CD14-positive monocyte (primary cell): ENCODE results near the gene PXMP4. TPM values are rescaled to one million over a fixed set of nuclear protein-coding genes. Genes with fewer than 3 reads are reported as not detected.
A peak's percentile ranks its signal among the peaks of the same experiment; 100 is the strongest.

Experiments
- DNase-seq, 3 donors: peaks; one replicate each; pipeline ENCODE4 v3.0.0-alpha.2; 2011 to 2022
- H2AFZ ChIP-seq: 2 replicates; pipeline ENCODE4 v1.6.0; 2012; ENCODE audit warnings: mild to moderate bottlenecking, low read depth, low read length, inconsistent platforms; ENCODE audit not compliant: insufficient read depth, poor library complexity, severe bottlenecking
- H3K27ac ChIP-seq, 2 donors: 1 replicate in 1 of 2; 2 replicates in 1 of 2; pipeline ENCODE4 v1.5.1; 2012 to 2013; ENCODE audit warnings: low read length in 2 of 2, control low read depth in 1 of 2, inconsistent platforms in 1 of 2, low read depth in 1 of 2, mild to moderate bottlenecking in 1 of 2
- H3K27me3 ChIP-seq, 2 donors: one replicate each; pipeline versions ENCODE4 v1.6.0 to v1.6.1; 2011 to 2013; ENCODE audit warnings: low read length in 2 of 2; ENCODE audit not compliant: control insufficient read depth in 2 of 2, insufficient read depth in 2 of 2
- H3K36me3 ChIP-seq, 2 donors: replicated peaks in 1 of 2; 1 replicate in 1 of 2; 2 replicates in 1 of 2; pipeline versions ENCODE4 v1.5.1 to v1.6.1; 2012 to 2013; ENCODE audit warnings: low read length in 2 of 2, control low read depth in 1 of 2, inconsistent platforms in 1 of 2, mild to moderate bottlenecking in 1 of 2; ENCODE audit not compliant: insufficient read depth in 2 of 2, control insufficient read depth in 1 of 2
- H3K4me1 ChIP-seq, 2 donors: 1 replicate in 1 of 2; 2 replicates in 1 of 2; pipeline versions ENCODE4 v1.5.1 to v1.6.1; 2012 to 2013; ENCODE audit warnings: low read length in 2 of 2, control low read depth in 1 of 2, inconsistent platforms in 1 of 2, mild to moderate bottlenecking in 1 of 2, moderate library complexity in 1 of 2; ENCODE audit not compliant: insufficient read depth in 2 of 2, control insufficient read depth in 1 of 2
- H3K4me2 ChIP-seq: replicated peaks from 2 replicates; pipeline ENCODE3; 2012; ENCODE audit warnings: low read length, moderate library complexity, mild to moderate bottlenecking; ENCODE audit not compliant: poor library complexity, severe bottlenecking; ENCODE audit errors: extremely low read depth
- H3K4me3 ChIP-seq, 3 experiments: fragments of 200-600 bp in 1 of 3; sonication (generic) in 1 of 3; replicated peaks in 1 of 3; 1 replicate in 2 of 3; 2 replicates in 1 of 3; pipeline ENCODE4 v1.5.1; 2011 to 2013; ENCODE audit warnings: low read length in 3 of 3, mild to moderate bottlenecking in 3 of 3, control low read depth in 2 of 3, low read depth in 2 of 3, inconsistent platforms in 1 of 3, moderate library complexity in 1 of 3
- H3K79me2 ChIP-seq: 2 replicates; pipeline ENCODE4 v1.6.0; 2012; ENCODE audit warnings: mild to moderate bottlenecking, control low read depth, inconsistent platforms, low read length, moderate library complexity; ENCODE audit not compliant: insufficient read depth
- H3K9ac ChIP-seq: 2 replicates; pipeline ENCODE4 v1.6.0; 2017; ENCODE audit warnings: low read length, mild to moderate bottlenecking; ENCODE audit not compliant: insufficient read depth, poor library complexity, severe bottlenecking
- H3K9me3 ChIP-seq, 2 donors: replicated peaks in 1 of 2; 1 replicate in 1 of 2; 2 replicates in 1 of 2; pipeline versions ENCODE4 v1.5.1 to v1.6.1; 2012 to 2013; ENCODE audit warnings: low read length in 2 of 2, control low read depth in 1 of 2; ENCODE audit not compliant: control insufficient read depth in 1 of 2, insufficient read depth in 1 of 2
- H4K20me1 ChIP-seq: 2 replicates; pipeline ENCODE4 v1.6.0; 2012; ENCODE audit warnings: mild to moderate bottlenecking, low read length, control low read depth, moderate library complexity; ENCODE audit not compliant: insufficient read depth
- H3K27ac Mint-ChIP-seq, 7 donors: one replicate each; pipeline ENCODE4 v1.8.0; 2020; ENCODE audit warnings: mild to moderate bottlenecking in 7 of 7, mixed read lengths in 7 of 7, moderate library complexity in 6 of 7, inconsistent platforms in 2 of 7
- H3K27me3 Mint-ChIP-seq, 3 donors: one replicate each; pipeline ENCODE4 v1.8.0; 2021 to 2022; ENCODE audit warnings: low read depth in 3 of 3, mild to moderate bottlenecking in 3 of 3, mixed read lengths in 3 of 3, moderate library complexity in 3 of 3, inconsistent platforms in 1 of 3
- H3K36me3 Mint-ChIP-seq, 2 donors: one replicate each; pipeline ENCODE4 v1.8.0; 2020; ENCODE audit warnings: mixed read lengths in 2 of 2, inconsistent platforms in 1 of 2, mild to moderate bottlenecking in 1 of 2
- H3K4me1 Mint-ChIP-seq: one replicate; pipeline ENCODE4 v1.8.0; 2020; ENCODE audit warnings: mild to moderate bottlenecking, mixed read lengths
- H3K4me3 Mint-ChIP-seq, 2 donors: one replicate each; pipeline ENCODE4 v1.8.0; 2020; ENCODE audit warnings: mild to moderate bottlenecking in 2 of 2, mixed read lengths in 2 of 2, moderate library complexity in 1 of 2
- H3K9me3 Mint-ChIP-seq, 7 donors: one replicate each; pipeline ENCODE4 v1.8.0; 2020 to 2022; ENCODE audit warnings: mixed read lengths in 7 of 7, mild to moderate bottlenecking in 6 of 7, moderate library complexity in 6 of 7, inconsistent platforms in 2 of 7
- CTCF ChIP-seq: fragments of 200-600 bp; IDR thresholded peaks from one replicate; pipeline ENCODE4 v1.8.0; 2022; ENCODE audit warnings: antibody characterized with exemption, mild to moderate bottlenecking
- WGBS: methylation state at CpG from one replicate; pipeline ENCODE4 v1.1.5; 2013; ENCODE audit warnings: missing lambda C conversion rate; ENCODE audit not compliant: insufficient coverage; 5-methylcytosine and 5-hydroxymethylcytosine counted together
- intact Hi-C, 2 donors: fragments of 100-400 bp; cut with micrococcal nuclease; formaldehyde crosslinking; loops; one replicate each; pipeline versions ENCODE4 v1.15.0 to v1.15.1; 2023
- polyA plus RNA-seq, 3 donors: library from polyadenylated mRNA; depleted of rRNA in 1 of 3; unstranded in 2 of 3; stranded (reverse) in 1 of 3; fragments of 300-500 nt in 2 of 3; fragments of >200 nt in 1 of 3; fragmentation: Illumina TruSeq in 2 of 3; gene quantifications; 1 replicate in 2 of 3; 2 replicates in 1 of 3; pipeline ENCODE4 v1.2.3, GENCODE V29; 2012 to 2021

PXMP4 gene
- polyA plus RNA-seq, 3 donors: 4.9 to 11.4 (median 9.0) TPM

GRCh38 chr20:33659341-33660034 is 60.6 kb downstream of the PXMP4 start:
- Mint-ChIP-seq H3K4me3 (no peak overlapping the region), H3K36me3 (peaks cover 0 to 3% of the 10 kb centered on the region in 2 donors), H3K4me1 (peaks cover 14% of the 10 kb centered on the region), H3K27me3 (peaks cover 0 to 5% (median 2%) of the 10 kb centered on the region in 3 donors), H3K9me3 (peaks cover 0 to 1% (median 0%) of the 10 kb centered on the region in 7 donors), H3K27ac (no peak overlapping the region)
- no peak for DNase-seq
- Histone ChIP-seq H4K20me1 (no peaks in the 10 kb centered on the region), H3K27me3 (no peaks in the 10 kb centered on the region), H3K4me2 (no peak overlapping the region), H3K9me3 (no peaks in the 10 kb centered on the region), H3K9ac (no peak overlapping the region), H3K79me2 (no peaks in the 10 kb centered on the region), H3K4me3 (no peak overlapping the region), H2AFZ (no peak overlapping the region), H3K36me3 (no peaks in the 10 kb centered on the region), H3K27ac (no peak overlapping the region), H3K4me1 (peaks cover 16 to 18% of the 10 kb centered on the region in 2 donors)
- intact Hi-C loops: loop anchor here (5.0 to 10.0 kb wide), 3 partner anchors 175 to 335 kb away; partner anchors contain the start of gene RALY (in 2 of the 2)
- WGBS: 95% methylated on average over 20 of the region's 32 CpGs
- TF ChIP-seq CTCF: no peak

GRCh38 chr20:33658929-33659328 is 61.2 kb downstream of the PXMP4 start:
- no peaks in the 10 kb centered on the region for H3K36me3 ChIP-seq
- no peaks in the 10 kb centered on the region for H3K27me3 ChIP-seq
- peaks cover 0 to 1% (median 0%) of the 10 kb centered on the region in 7 donors for H3K9me3 Mint-ChIP-seq
- H3K36me3 Mint-ChIP-seq: peaks cover 0 to 3% of the 10 kb centered on the region in 2 donors
- no peaks in the 10 kb centered on the region for H3K9me3 ChIP-seq
- no peak overlapping the region for H3K9ac ChIP-seq
- peaks cover 8% of the 10 kb centered on the region for H3K4me1 Mint-ChIP-seq
- peak overlapping the region in 1 of 7 donors; percentile 18 for H3K27ac Mint-ChIP-seq
- H3K27me3 Mint-ChIP-seq: peaks cover 0 to 8% (median 2%) of the 10 kb centered on the region in 3 donors
- no peak overlapping the region for H3K27ac ChIP-seq
- DNase-seq: no peak
- no peak for TF ChIP-seq CTCF
- H3K4me2 ChIP-seq: no peak overlapping the region
- peaks cover 10 to 13% of the 10 kb centered on the region in 2 donors for H3K4me1 ChIP-seq
- no peaks in the 10 kb centered on the region for H3K79me2 ChIP-seq
- WGBS: 86% methylated on average over 4 of the region's 4 CpGs
- H3K4me3 Mint-ChIP-seq: no peak overlapping the region
- no peak overlapping the region for H3K4me3 ChIP-seq
- H2AFZ ChIP-seq: no peak overlapping the region
- intact Hi-C loops: no loop called here
- no peaks in the 10 kb centered on the region for H4K20me1 ChIP-seq
